Prostate gland (tissue), 2 donors: Measurements from ENCODE around the gene COL4A1. TPM values are rescaled to one million over a fixed set of nuclear protein-coding genes. Genes with fewer than 3 reads are reported as not detected.

ENCODE experiments used
- DNase-seq: peaks from one replicate; pipeline ENCODE4 v3.0.0-alpha.2; 2019; ENCODE audit warnings: low spot score
- H3K27ac ChIP-seq, 2 donors: fragments of 200-600 bp; sonication (generic); 2 replicates each; pipeline ENCODE4 v1.5.1; 2017 to 2019
- H3K27me3 ChIP-seq: fragments of 200-600 bp; sonication (generic); replicated peaks from 2 replicates; pipeline ENCODE4 v1.5.1; 2019; ENCODE audit not compliant: insufficient read depth
- H3K36me3 ChIP-seq, 2 donors: fragments of 200-600 bp; sonication (generic); 1 replicate in 1 of 2; 2 replicates in 1 of 2; pipeline versions ENCODE4 v1.5.1 to v1.8.1; 2017 to 2019
- H3K4me1 ChIP-seq: fragments of 200-600 bp; sonication (generic); replicated peaks from 2 replicates; pipeline ENCODE4 v1.5.1; 2019
- H3K4me3 ChIP-seq, 2 donors: fragments of 200-600 bp; sonication (generic); 2 replicates each; pipeline ENCODE4 v1.5.1; 2017 to 2019
- H3K9me3 ChIP-seq: fragments of 200-600 bp; sonication (generic); 2 replicates; pipeline ENCODE4 v1.5.1; 2017
- CTCF ChIP-seq, 4 experiments: fragments of 200-600 bp in 2 of 4; fragments of 450-650 bp in 2 of 4; sonication (generic) in 2 of 4; IDR thresholded peaks; 1 replicate in 3 of 4; 2 replicates in 1 of 4; pipeline ENCODE4 v1.5.1; 2016 to 2019; ENCODE audit warnings: antibody characterized with exemption in 4 of 4, mild to moderate bottlenecking in 2 of 4, moderate library complexity in 2 of 4
- POLR2A ChIP-seq: fragments of 450-650 bp; IDR thresholded peaks from one replicate; pipeline ENCODE4 v1.6.1; 2016; ENCODE audit warnings: antibody characterized with exemption, mild to moderate bottlenecking
- POLR2AphosphoS5 ChIP-seq: sonication (generic); formaldehyde crosslinking; IDR thresholded peaks from one replicate; pipeline ENCODE4 v1.6.1; 2017; ENCODE audit warnings: antibody characterized with exemption
- WGBS: methylation state at CpG from one replicate; pipeline ENCODE4 v1.1.5; 2018; 5-methylcytosine and 5-hydroxymethylcytosine counted together
- intact Hi-C: fragments of 100-400 bp; cut with DNase I; formaldehyde crosslinking; loops from one replicate; pipeline ENCODE4 v1.14.2; 2022
- total RNA-seq, 2 donors: library from RNA; depleted of rRNA; stranded (reverse); fragments of >200 nt; gene quantifications; one replicate each; pipeline ENCODE4 v1.1.0, GENCODE V29; 2016

The COL4A1 gene
- total RNA-seq, 2 donors from 2014 or later, result 37.3 to 132 TPM

GRCh38 chr13:110206996-110207395, 100.0 kb downstream of the COL4A1 start:
- Histone ChIP-seq H3K27me3 (no peaks in the 10 kb centered on the region), H3K27ac (no peak overlapping the region), H3K4me1 (no peaks in the 10 kb centered on the region), H3K4me3 (no peak overlapping the region), H3K9me3 (no peaks in the 10 kb centered on the region), H3K36me3 (peaks cover 0 to 2% of the 10 kb centered on the region in 2 donors)
- 83% methylated on average over 1 of the region's 2 CpGs for WGBS
- TF ChIP-seq CTCF (IDR thresholded peaks at IDR 0.05) (no peak), POLR2A (no peak), POLR2AphosphoS5 (no peak)
- no peak for DNase-seq
- intact Hi-C loops, result no loop called here

GRCh38 chr13:110206185-110206584, 100.8 kb downstream of the COL4A1 start:
- H3K36me3 ChIP-seq, result peaks cover 0 to 2% of the 10 kb centered on the region in 2 donors
- intact Hi-C loops, result no loop called here

GRCh38 chr13:110201114-110201513, 105.8 kb downstream of the COL4A1 start:
- no peak for DNase-seq
- no peaks in the 10 kb centered on the region for H3K27me3 ChIP-seq
- H3K9me3 ChIP-seq, result no peaks in the 10 kb centered on the region
- no peak overlapping the region for H3K4me3 ChIP-seq
- H3K4me1 ChIP-seq, result no peaks in the 10 kb centered on the region
- TF ChIP-seq CTCF (IDR thresholded peaks at IDR 0.05) (no peak), POLR2AphosphoS5 (no peak), POLR2A (no peak)
- H3K27ac ChIP-seq, result no peak overlapping the region
- intact Hi-C loops, result no loop called here
- H3K36me3 ChIP-seq, result peaks cover 0 to 2% of the 10 kb centered on the region in 2 donors
- 86% methylated on average over 4 of the region's 4 CpGs for WGBS

More at GRCh38 chr13:110206185-110206584, 100.8 kb downstream of the COL4A1 start:
- TF ChIP-seq POLR2AphosphoS5 (no peak), CTCF (IDR thresholded peaks at IDR 0.05) (no peak), POLR2A (no peak)
- Histone ChIP-seq H3K27me3 (no peaks in the 10 kb centered on the region), H3K27ac (no peak overlapping the region), H3K4me3 (no peak overlapping the region), H3K9me3 (no peaks in the 10 kb centered on the region), H3K4me1 (no peaks in the 10 kb centered on the region)
- 82% methylated on average over 8 of the region's 8 CpGs for WGBS
- DNase-seq, result no peak

- no peaks in the 10 kb centered on the region for H3K9me3 ChIP-seq
- H3K27ac ChIP-seq, result no peak overlapping the region
- intact Hi-C loops, result no loop called here
- H3K4me3 ChIP-seq, result no peak overlapping the region
- no peaks in the 10 kb centered on the region for H3K4me1 ChIP-seq
- TF ChIP-seq POLR2A (no peak), POLR2AphosphoS5 (no peak), CTCF (IDR thresholded peaks at IDR 0.05) (no peak)
- 72% methylated on average over 12 of the region's 12 CpGs for WGBS
- H3K27me3 ChIP-seq, result no peaks in the 10 kb centered on the region
- no peaks in the 10 kb centered on the region for H3K36me3 ChIP-seq
- DNase-seq, result no peak
Observed at GRCh38 chr13:110200276-110200870, 106.6 kb downstream of the COL4A1 start.
